GM12865 (cell line): ENCODE data around the gene PCID2.

Experiments used
- DNase-seq: peaks from one replicate; pipeline ENCODE4 v3.0.0; 2010; ENCODE audit warnings: low read depth
- H3K4me3 ChIP-seq: 2 replicates; pipeline ENCODE4 v1.5.1; 2011; ENCODE audit warnings: mild to moderate bottlenecking, low read depth, low read length, control low read depth
- CTCF ChIP-seq: IDR thresholded peaks from 2 replicates; pipeline ENCODE4 v1.5.1; 2011; ENCODE audit warnings: low read length, control low read depth, low read depth, inconsistent platforms; ENCODE audit not compliant: insufficient read depth; ENCODE audit errors: missing control alignments

The PCID2 gene

GRCh38 chr13:113159701-113160100, 48.8 kb downstream of the PCID2 start:
- no peak for TF ChIP-seq CTCF
- H3K4me3 ChIP-seq = no peak overlapping the region
- DNase-seq = no peak

DNA sequence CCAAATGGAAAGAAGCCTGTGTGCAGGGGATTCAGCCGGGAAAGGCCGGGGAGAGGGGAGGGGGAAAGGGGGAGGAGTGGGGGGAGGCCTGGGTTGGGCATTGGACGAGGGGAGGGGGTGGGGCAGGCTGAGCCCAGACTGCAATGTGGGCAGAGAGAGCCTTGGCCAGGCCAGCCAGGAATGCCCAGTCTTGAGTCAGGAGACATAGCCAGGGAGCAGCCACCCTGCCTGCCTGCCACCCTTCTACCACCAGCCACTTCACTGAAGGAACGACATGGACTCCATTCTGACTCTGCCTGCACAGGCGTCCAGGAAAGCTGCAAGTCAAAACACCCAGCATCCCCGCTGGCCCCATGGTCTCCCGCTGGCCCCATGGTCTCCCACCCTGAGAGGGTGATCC, 49.5 kb downstream of the PCID2 start:
- no peak overlapping the region for H3K4me3 ChIP-seq
- no peak for TF ChIP-seq CTCF
- DNase-seq = no peak

DNA sequence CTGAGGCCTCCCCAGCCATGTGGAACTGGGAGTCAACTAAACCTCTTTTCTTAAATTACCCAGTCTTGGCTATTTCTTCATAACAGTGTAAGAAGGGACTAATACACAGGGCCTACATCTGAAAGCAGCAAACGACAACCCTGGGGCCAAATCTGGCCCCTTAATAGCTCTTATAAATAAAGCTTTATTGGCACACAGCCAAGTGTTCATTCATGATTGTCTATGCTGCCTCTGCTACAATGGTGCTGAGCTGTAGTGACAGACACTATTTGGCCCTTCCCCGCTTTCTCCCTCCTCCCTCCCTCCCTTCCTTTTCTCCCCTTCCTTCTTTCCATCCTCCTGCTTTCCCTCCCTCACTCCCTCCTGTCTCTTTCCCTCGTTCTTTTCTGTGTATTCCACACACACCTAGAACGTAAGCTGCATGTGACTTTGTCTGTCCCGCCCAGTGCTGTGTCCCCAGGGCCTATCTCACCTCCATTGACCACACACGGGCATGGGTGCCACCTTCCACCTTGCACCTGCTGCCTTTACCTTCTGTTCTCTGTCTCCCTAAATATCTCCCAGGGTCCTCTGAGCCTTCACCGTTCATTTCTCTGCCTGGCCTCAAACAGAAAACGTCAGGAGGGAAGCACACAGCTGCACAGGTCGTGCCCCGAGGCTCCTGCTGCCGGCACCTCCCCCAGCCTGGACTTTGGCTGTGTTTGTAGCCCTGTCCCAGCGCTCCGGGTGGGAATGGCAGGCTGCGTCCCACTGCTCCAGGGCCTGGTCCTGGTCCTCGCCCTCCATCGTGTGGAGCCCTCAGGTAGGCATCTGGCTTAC, 50.3 kb downstream of the PCID2 start, which contains the start of gene PROZ:
Gene PROZ, plus strand, starts transcription at position 720 of the 819 bp plus-strand sequence. Its CDS starts 13 bp downstream, at position 733.
- DNase-seq = no peak
- no peak for TF ChIP-seq CTCF
- no peak within 1 kb of the TSS for H3K4me3 ChIP-seq

- no peak for DNase-seq
- TF ChIP-seq CTCF = no peak
- H3K4me3 ChIP-seq = no peak overlapping the region
These were observed 51.1 kb downstream of the PCID2 start for GRCh38 chr13:113157206-113157928.

DNA sequence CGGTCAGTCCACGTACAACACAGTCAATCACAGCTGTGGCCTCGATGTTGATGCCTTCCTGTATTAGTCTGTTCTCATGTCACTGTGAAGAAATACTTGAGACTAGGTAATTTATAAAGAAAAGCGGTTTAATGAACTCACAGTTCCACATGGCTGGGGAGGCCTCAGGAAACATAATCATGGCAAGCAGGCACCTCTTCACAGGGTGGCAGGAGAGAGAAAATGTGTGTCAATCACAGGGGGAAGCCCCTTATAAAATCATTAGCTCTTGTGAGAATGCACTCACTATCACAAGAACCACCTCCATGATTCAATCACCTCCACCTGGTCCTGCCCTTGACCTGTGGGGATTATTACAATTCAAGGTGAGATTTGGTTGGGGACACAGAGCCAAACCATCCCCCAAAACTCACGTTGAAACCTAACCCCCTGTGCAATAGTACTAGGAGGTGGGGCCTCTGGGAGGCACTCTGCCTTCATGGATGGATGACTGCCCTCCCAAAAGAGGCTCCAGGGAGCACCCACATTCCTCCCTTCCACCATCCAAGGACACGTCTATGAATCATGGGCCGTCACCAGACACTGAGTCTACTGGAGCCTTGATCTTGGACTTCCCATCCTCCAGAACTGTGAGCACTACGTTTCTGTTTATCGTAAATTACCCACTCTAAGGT, 52.4 kb downstream of the PCID2 start:
- H3K4me3 ChIP-seq = no peak overlapping the region
- no peak for TF ChIP-seq CTCF
- no peak for DNase-seq

- DNase-seq = no peak
- no peak for TF ChIP-seq CTCF
- H3K4me3 ChIP-seq = no peak overlapping the region
These were observed 53.3 kb downstream of the PCID2 start for GRCh38 chr13:113155201-113155600.
